ENCODE data around the gene PRTN3. TPM values are rescaled to one million over a fixed set of nuclear protein-coding genes. Genes with fewer than 3 reads are reported as not detected.

The PRTN3 gene
- total and polyA plus RNA-seq, 2 of the 4 experiments (the other 2 are of a cell fraction) = not detected

- ChIA-PET POLR2A (ENCODE audit: unreplicated experiment) (no interaction called here), CTCF (no interaction called here)
- Histone ChIP-seq H3K4me1 (ENCODE audit: control insufficient read depth, insufficient read depth, low read length) (peaks cover 15% of the 10 kb centered on the region), H3K27ac (ENCODE audit: insufficient read depth, low read length) (no peak overlapping the region; the same call in 1 of the 2 replicates), H3K9me3 (ENCODE audit: control insufficient read depth, insufficient read depth, low read length) (no peaks in the 10 kb centered on the region), H4K8ac (ENCODE audit: low read depth in 2 of 2, low read length in 2 of 2) (peak overlapping the region; percentile 13 to 98; a peak in 3 of 4 replicates), H2AK9ac (replicated peaks; ENCODE audit: low read depth, low read length, poor library complexity) (peak overlapping the region; percentile 92), H4K5ac (ENCODE audit: low read depth, low read length) (0 out of 2 replicates have a peak overlapping the region, but pooled peaks have one; percentile 83), H3K4ac (ENCODE audit: low read depth, low read length) (peak overlapping the region; percentile 91; the same call in 1 of the 2 replicates), H3K23ac (ENCODE audit: low read depth, low read length) (no peak overlapping the region), H2BK5ac (ENCODE audit: low read depth, low read length, poor library complexity, severe bottlenecking) (peak overlapping the region; percentile 89), H3K9me1 (ENCODE audit: insufficient read depth, low read length) (peaks cover 2% of the 10 kb centered on the region; the same call in 1 of the 2 replicates), H3K79me1 (ENCODE audit: low read depth in 1 of 2, low read length in 2 of 2) (peaks cover 0 to 5% of the 10 kb centered on the region in 2 experiments; a peak in 1 of 4 replicates), H4K91ac (ENCODE audit: insufficient read depth, low read depth, low read length) (peak overlapping the region; percentile 59; the same call in 1 of the 2 replicates), H3K9ac (ENCODE audit: low read depth, low read length) (no peak overlapping the region), H3K36me3 (ENCODE audit: control insufficient read depth, insufficient read depth, low read length) (peaks cover 19% of the 10 kb centered on the region), H3K4me3 (ENCODE audit: insufficient read depth, low read depth, low read length) (no peak overlapping the region), H2BK15ac (ENCODE audit: low read depth, low read length) (no peak overlapping the region; the same call in 2 of the 3 replicates), H3K27me3 (ENCODE audit: control insufficient read depth, insufficient read depth, low read length) (no peaks in the 10 kb centered on the region), H3K14ac (replicated peaks; ENCODE audit: low read depth, low read length) (no peak overlapping the region), H3K56ac (ENCODE audit: extremely low read depth, insufficient read depth, low read length) (no peak overlapping the region), H4K20me1 (ENCODE audit: insufficient read depth, low read length) (peaks cover 31% of the 10 kb centered on the region), H2AK5ac (ENCODE audit: low read depth, low read length) (peak overlapping the region; percentile 83), H3K4me2 (ENCODE audit: low read depth, low read length) (no peak overlapping the region; the same call in 1 of the 2 replicates), H3K18ac (ENCODE audit: low read depth, low read length) (no peak overlapping the region), H2BK20ac (ENCODE audit: low read depth, low read length) (no peak overlapping the region), H2BK120ac (ENCODE audit: low read depth, low read length) (no peak overlapping the region), H2AFZ (replicated peaks; ENCODE audit: low read length, poor library complexity) (no peak overlapping the region)
- no TSS peak for BruUV-seq (replicated peaks)
- dilution Hi-C loops (cut with HindIII; ENCODE audit: low sequenced_read_pairs, unreplicated experiment) (no loop called here), in situ Hi-C loops (cut with MboI; ENCODE audit: low sequenced_read_pairs) (no loop called here), intact Hi-C loops (cut with micrococcal nuclease) (loop anchor here (2.0 kb wide), 1 partner anchor 13 kb away; no protein-coding TSS in a partner anchor)
- ATAC-seq (ENCODE audit: low read depth) (no peak), DNase-seq (no peak)
- no peak for TF ChIP-seq RCOR1 (IDR thresholded peaks at IDR 0.05; ENCODE audit: insufficient replicate concordance, low read length)
- TF ChIP-seq CHD1 (IDR thresholded peaks at IDR 0.05; ENCODE audit: low read depth, low read length) = no peak
- TF ChIP-seq MAFK (IDR thresholded peaks at IDR 0.05; ENCODE audit: low read depth, low read length) = no peak
- TF ChIP-seq RAD21 (IDR thresholded peaks at IDR 0.05; ENCODE audit: low read length) = no peak
- TF ChIP-seq CEBPB (IDR thresholded peaks at IDR 0.05; ENCODE audit: low read depth, low read length) = no peak
- TF ChIP-seq USF2 (IDR thresholded peaks at IDR 0.05; ENCODE audit: low read depth, low read length) = no peak
- TF ChIP-seq ELK1 (IDR thresholded peaks at IDR 0.05; ENCODE audit: borderline replicate concordance, low read depth, low read length) = no peak
- TF ChIP-seq FOS (IDR thresholded peaks at IDR 0.05; ENCODE audit: low read depth, low read length) = no peak
- WGBS, 2 experiments (ENCODE audit: extremely low coverage in 2 of 2, insufficient read length in 1 of 2) = 88% methylated on average over 18 of the region's 39 CpGs; no CpG with 5 or more reads in 1 of the 2 experiments
Measured at GRCh38 chr19:795691-796581, 44.9 kb upstream of the PRTN3 start.
